Liver (tissue), 9 donors: ENCODE measurements around the gene NUCB2. TPM values are rescaled to one million over a fixed set of nuclear protein-coding genes. Genes with fewer than 3 reads are reported as not detected.
"Not testable (repeated sequence)": the region's sequence is repeated elsewhere in the genome, so short reads cannot be mapped to it uniquely, and the experiment has no call there.

Experiments
- DNase-seq: peaks from one replicate; pipeline ENCODE4 v3.0.0-alpha.2; 2017; ENCODE audit warnings: low spot score
- H3K27ac ChIP-seq, 2 donors: one replicate each; pipeline ENCODE4 v1.7.0; 2013; ENCODE audit warnings: inconsistent platforms in 2 of 2, low read length in 2 of 2, control low read depth in 1 of 2, low read depth in 1 of 2, mild to moderate bottlenecking in 1 of 2
- H3K27me3 ChIP-seq, 4 donors: one replicate each; pipeline versions ENCODE4 v1.6.1 to v1.7.0; 2013; ENCODE audit warnings: low read length in 3 of 4, inconsistent platforms in 1 of 4, mild to moderate bottlenecking in 1 of 4, moderate library complexity in 1 of 4; ENCODE audit not compliant: control insufficient read depth in 4 of 4, insufficient read depth in 4 of 4
- H3K36me3 ChIP-seq, 4 donors: one replicate each; pipeline versions ENCODE4 v1.6.1 to v1.7.0; 2013; ENCODE audit warnings: low read length in 3 of 4, mild to moderate bottlenecking in 3 of 4, low read depth in 1 of 4, moderate library complexity in 1 of 4; ENCODE audit not compliant: control insufficient read depth in 4 of 4, insufficient read depth in 3 of 4
- H3K4me1 ChIP-seq, 4 donors: one replicate each; pipeline versions ENCODE4 v1.6.1 to v1.7.0; 2013; ENCODE audit warnings: low read length in 3 of 4, mild to moderate bottlenecking in 3 of 4, moderate library complexity in 1 of 4; ENCODE audit not compliant: control insufficient read depth in 4 of 4, insufficient read depth in 4 of 4
- H3K4me3 ChIP-seq, 3 donors: one replicate each; pipeline versions ENCODE4 v1.6.1 to v1.7.0; 2013; ENCODE audit warnings: low read length in 3 of 3, control low read depth in 1 of 3, low read depth in 1 of 3, mild to moderate bottlenecking in 1 of 3
- H3K9ac ChIP-seq, 2 donors: one replicate each; pipeline ENCODE4 v1.7.0; 2013; ENCODE audit warnings: low read length in 2 of 2, mild to moderate bottlenecking in 2 of 2, moderate library complexity in 2 of 2, control low read depth in 1 of 2, low read depth in 1 of 2
- H3K9me3 ChIP-seq, 4 donors: one replicate each; pipeline versions ENCODE4 v1.6.1 to v1.7.0; 2013; ENCODE audit warnings: low read length in 3 of 4; ENCODE audit not compliant: control insufficient read depth in 4 of 4
- CTCF ChIP-seq: fragments of 150-350 bp; IDR thresholded peaks from 2 replicates; pipeline ENCODE4 v1.5.1; 2017; ENCODE audit warnings: improper control_type of control experiment, low read depth, low read length; ENCODE audit not compliant: missing input control
- EGR1 ChIP-seq, 2 donors: IDR thresholded peaks; 2 replicates each; pipeline ENCODE4 v1.6.1; 2016 to 2018; ENCODE audit warnings: antibody characterized with exemption in 2 of 2, low read depth in 2 of 2
- HNF4G ChIP-seq: IDR thresholded peaks from 2 replicates; pipeline ENCODE4 v1.6.1; 2016; ENCODE audit warnings: antibody characterized with exemption
- JUND ChIP-seq, 2 donors: IDR thresholded peaks; 2 replicates each; pipeline ENCODE4 v1.6.1; 2016; ENCODE audit warnings: antibody characterized with exemption in 2 of 2
- NR2F2 ChIP-seq: IDR thresholded peaks from 2 replicates; pipeline ENCODE4 v1.6.1; 2016; ENCODE audit warnings: antibody characterized with exemption
- RAD21 ChIP-seq, 2 donors: IDR thresholded peaks; 2 replicates each; pipeline ENCODE4 v1.6.1; 2016; ENCODE audit warnings: antibody characterized with exemption in 2 of 2, mild to moderate bottlenecking in 2 of 2
- REST ChIP-seq: IDR thresholded peaks from 2 replicates; pipeline ENCODE4 v1.6.1; 2016; ENCODE audit warnings: antibody characterized with exemption, mild to moderate bottlenecking
- TAF1 ChIP-seq: conservative IDR thresholded peaks from 2 replicates; pipeline ENCODE4 v1.6.1; 2016; ENCODE audit warnings: antibody characterized with exemption, mild to moderate bottlenecking
- WGBS: extraction: QIAGEN DNeasy Blood & Tissue Kit; methylation state at CpG from one replicate; pipeline ENCODE4 v1.1.7; 2013; 5-methylcytosine and 5-hydroxymethylcytosine counted together
- polyA plus RNA-seq, 2 donors: library from polyadenylated mRNA; stranded (reverse) in 1 of 2; unstranded in 1 of 2; fragments of 200-250 nt in 1 of 2; fragments of >200 nt in 1 of 2; fragmentation: Nextera tagmentation in 1 of 2; extraction: Ambion mirVana in 1 of 2; gene quantifications; one replicate each; pipeline versions ENCODE4 v1.2.1 to v1.2.3, GENCODE V29; 2013 to 2015
- total RNA-seq, 2 donors: library from RNA; depleted of rRNA; stranded (reverse); fragments of >200 nt; gene quantifications; one replicate each; pipeline ENCODE4 v1.2.3, GENCODE V29; 2014
- donor health status: healthy.
- donor health status: healthy.
- donor health status: healthy.
- donor health status: healthy.
- donor health status: healthy.

NUCB2 gene
- total and polyA plus RNA-seq, 4 donors = 68.5 to 112 (median 103) TPM

- no peak overlapping the region for H3K9ac ChIP-seq
- H3K9me3 ChIP-seq = no peaks in the 10 kb centered on the region
- H3K27me3 ChIP-seq = no peaks in the 10 kb centered on the region
- no peaks in the 10 kb centered on the region for H3K36me3 ChIP-seq
- H3K27ac ChIP-seq = no peak overlapping the region
- no peak for TF ChIP-seq RAD21 (IDR thresholded peaks at IDR 0.05)
- no peak for TF ChIP-seq REST
- no peak for DNase-seq
- 71% methylated on average over 3 of the region's 3 CpGs for WGBS
- no peaks in the 10 kb centered on the region for H3K4me1 ChIP-seq
- H3K4me3 ChIP-seq = no peak overlapping the region
These were observed 38.2 kb upstream of the NUCB2 start for GRCh38 chr11:17238377-17238776.

- H3K9me3 ChIP-seq = not testable (repeated sequence)
- WGBS = 84% methylated on average over 4 of the region's 4 CpGs
These were observed 36.6 kb upstream of the NUCB2 start for GRCh38 chr11:17239927-17240326.

DNA sequence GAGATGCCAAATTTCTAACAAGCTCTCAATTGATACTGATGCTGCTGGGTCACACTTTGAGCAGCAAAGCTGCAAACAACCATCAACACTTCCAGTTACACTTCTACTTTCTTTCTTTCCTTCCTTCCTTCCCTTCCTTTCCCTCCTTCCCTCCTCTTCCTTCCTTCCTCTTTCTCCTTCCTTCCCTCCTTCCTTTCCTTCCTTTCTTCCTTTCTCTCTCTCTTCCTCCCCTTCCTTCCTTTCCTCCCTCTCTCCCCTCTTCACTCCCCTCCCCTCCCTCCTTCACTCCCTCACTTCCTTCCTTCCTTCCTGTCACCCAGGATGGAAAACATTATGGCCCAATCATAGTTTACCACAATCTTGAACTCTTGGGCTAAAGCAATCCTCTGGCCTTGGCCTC is 35.8 kb upstream of the NUCB2 start:
- H3K9me3 ChIP-seq = no peaks in the 10 kb centered on the region
- no peak overlapping the region for H3K27ac ChIP-seq
- DNase-seq = no peak
- no peak overlapping the region for H3K4me3 ChIP-seq
- TF ChIP-seq JUND (IDR thresholded peaks at IDR 0.05) (no peak), NR2F2 (no peak), RAD21 (IDR thresholded peaks at IDR 0.05) (no peak), TAF1 (no peak), EGR1 (IDR thresholded peaks at IDR 0.05; ENCODE audit: low read depth in 2 of 2) (no peak), REST (no peak), HNF4G (no peak), CTCF (no peak)
- no peaks in the 10 kb centered on the region for H3K4me1 ChIP-seq
- H3K9ac ChIP-seq = no peak overlapping the region
- H3K27me3 ChIP-seq = no peaks in the 10 kb centered on the region
- H3K36me3 ChIP-seq = no peaks in the 10 kb centered on the region

More at GRCh38 chr11:17239927-17240326, 36.6 kb upstream of the NUCB2 start:
- H3K4me3 ChIP-seq, H3K4me1 ChIP-seq, H3K27me3 ChIP-seq, H3K27ac ChIP-seq, DNase-seq, H3K9ac ChIP-seq, H3K36me3 ChIP-seq: not testable (repeated sequence)

DNA sequence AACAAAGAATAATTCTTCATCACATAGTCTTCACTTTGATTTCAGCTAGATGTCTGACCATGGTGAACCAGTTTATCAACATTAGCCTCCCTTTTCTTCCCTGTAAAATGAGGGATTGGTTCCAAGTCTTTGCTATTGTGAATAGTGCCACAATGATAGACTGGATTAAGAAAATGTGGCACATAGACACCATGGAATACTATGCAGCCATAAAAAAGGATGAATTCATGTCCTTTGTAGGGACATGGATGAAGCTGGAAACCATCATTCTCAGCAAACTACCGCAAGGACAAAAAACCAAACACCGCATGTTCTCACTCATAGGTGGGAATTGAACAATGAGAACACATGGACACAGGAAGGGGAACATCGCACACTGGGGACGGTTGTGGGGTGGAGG is 33.6 kb upstream of the NUCB2 start:
- H3K9me3 ChIP-seq, DNase-seq, H3K4me3 ChIP-seq, H3K27me3 ChIP-seq, H3K27ac ChIP-seq, H3K4me1 ChIP-seq, H3K36me3 ChIP-seq, H3K9ac ChIP-seq: not testable (repeated sequence)
- WGBS = 100% methylated on average over 2 of the region's 4 CpGs
